GM23248 (cell line): ENCODE data around the gene DIP2C.

ENCODE experiments used
- EZH2 ChIP-seq: fragments of 200-600 bp; sonication (generic); IDR thresholded peaks from 2 replicates; pipeline ENCODE4 v1.6.1; 2018; ENCODE audit warnings: antibody characterized with exemption, mild to moderate bottlenecking; ENCODE audit not compliant: insufficient read depth, poor library complexity, severe bottlenecking
- EZH2phosphoT487 ChIP-seq: fragments of 200-600 bp; sonication (generic); IDR thresholded peaks from 2 replicates; pipeline ENCODE4 v1.6.1; 2018; ENCODE audit warnings: antibody characterized with exemption, moderate library complexity, mild to moderate bottlenecking, low read depth; ENCODE audit not compliant: insufficient read depth

DNA sequence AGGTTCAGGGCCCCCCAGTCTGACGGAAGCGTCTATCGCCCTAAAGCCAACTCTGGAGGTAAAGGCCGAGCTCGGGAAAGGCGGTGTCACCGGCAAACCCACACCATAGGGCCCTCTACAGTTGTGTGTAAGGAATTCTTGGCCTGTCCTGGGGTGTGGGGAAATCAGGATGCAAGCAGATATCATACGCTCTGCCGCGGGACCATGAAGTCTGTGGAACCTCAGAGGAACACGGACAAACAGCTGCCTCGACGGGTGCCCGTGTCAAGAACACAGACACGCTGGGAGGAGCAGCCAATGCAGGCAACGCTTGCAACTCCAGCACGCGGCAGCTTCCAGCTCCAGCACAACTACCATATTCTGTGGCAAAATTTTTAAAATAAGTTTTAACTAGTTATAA is 157.9 kb downstream of the DIP2C start:
- TF ChIP-seq EZH2 = no peak
- no peak for TF ChIP-seq EZH2phosphoT487
